B cell (primary cell): ENCODE results near the gene SMG7.

Source experiments
- CTCF ChIP-seq: fragments of 200-600 bp; IDR thresholded peaks from one replicate; pipeline ENCODE4 v1.8.0; 2022; ENCODE audit warnings: antibody characterized with exemption, mild to moderate bottlenecking
- EZH2 ChIP-seq: IDR thresholded peaks from 2 replicates; pipeline ENCODE4 v1.6.1; 2012; ENCODE audit warnings: borderline replicate concordance, low read depth, mild to moderate bottlenecking, moderate library complexity, low read length; ENCODE audit not compliant: insufficient read depth, poor library complexity, severe bottlenecking

DNA sequence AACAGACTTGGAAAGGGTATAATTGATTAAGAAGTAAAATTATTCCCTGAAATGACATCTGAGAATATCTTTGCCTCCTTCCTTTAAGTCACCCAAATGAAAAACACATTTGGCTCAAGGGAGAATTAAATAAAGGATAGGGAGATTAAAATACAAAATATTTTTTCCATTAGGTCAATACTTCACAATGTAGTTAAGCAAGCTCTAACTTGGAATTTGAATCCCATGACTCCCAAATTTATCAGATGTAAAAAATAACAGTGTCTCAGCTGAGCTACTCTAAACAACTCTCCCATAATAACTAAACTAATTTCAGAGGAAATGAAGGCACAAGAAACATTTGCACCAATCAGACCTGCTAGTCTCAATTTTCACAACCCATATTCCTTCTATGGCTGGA, 47.6 kb upstream of the SMG7 start:
- TF ChIP-seq CTCF (no peak), EZH2 (no peak)
